Measurements from ENCODE around the gene DEPP1.
A peak's percentile ranks its signal among the peaks of the same experiment; 100 is the strongest.
"Not testable (repeated sequence)": the region's sequence is repeated elsewhere in the genome, so short reads cannot be mapped to it uniquely, and the experiment has no call there.

DEPP1 gene

GRCh38 chr10:44978570-44979280, at the start of gene DEPP1:
Gene DEPP1 (minus strand): TSS chr10:44978809. CDS start chr10:44978030, 779 bp downstream.
- peak; percentile 89 for DNase-seq

DNA sequence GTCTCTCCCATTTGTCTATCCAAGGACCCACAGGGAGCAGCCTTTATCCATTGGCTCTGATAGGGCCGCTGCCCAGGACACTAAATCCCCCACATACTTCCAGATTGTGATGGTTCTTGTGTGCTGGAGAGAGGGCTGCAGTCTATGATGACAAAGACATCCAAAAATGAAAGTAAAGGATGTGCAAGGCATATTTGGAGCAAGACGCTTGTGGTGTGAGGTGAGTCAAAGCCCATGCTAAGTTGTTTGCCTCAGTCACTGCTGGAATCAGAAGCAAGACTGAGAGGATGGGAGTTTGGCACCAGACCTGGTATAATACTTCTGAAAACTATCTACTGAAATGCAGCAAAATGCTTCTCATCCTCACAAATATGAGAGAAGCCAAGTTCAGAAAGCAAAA, 44.8 kb upstream of the DEPP1 start:
- no peak for DNase-seq

DNA sequence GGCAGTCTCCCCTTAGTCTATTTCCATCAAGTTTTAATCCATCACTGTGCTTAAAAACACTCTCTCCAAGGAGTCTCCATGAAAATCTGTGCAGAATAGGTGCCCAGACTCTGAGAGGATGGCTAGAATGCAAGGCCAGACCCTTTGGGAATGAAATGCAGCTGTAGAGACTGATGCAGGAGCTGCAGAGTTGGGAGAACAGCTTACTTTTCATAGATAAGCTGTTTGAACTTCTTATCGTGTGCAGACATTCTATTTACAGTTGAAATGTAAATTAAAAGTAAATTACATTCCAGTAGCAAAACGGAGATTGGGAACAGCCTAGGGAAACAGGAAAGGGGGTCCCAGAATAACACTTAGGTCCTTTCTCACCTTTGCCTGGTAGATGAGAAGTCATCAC, 37.0 kb upstream of the DEPP1 start:
- no peak for DNase-seq

- DNase-seq: not testable (repeated sequence)
These were observed 35.9 kb upstream of the DEPP1 start for GRCh38 chr10:45014557-45014956.

DNA sequence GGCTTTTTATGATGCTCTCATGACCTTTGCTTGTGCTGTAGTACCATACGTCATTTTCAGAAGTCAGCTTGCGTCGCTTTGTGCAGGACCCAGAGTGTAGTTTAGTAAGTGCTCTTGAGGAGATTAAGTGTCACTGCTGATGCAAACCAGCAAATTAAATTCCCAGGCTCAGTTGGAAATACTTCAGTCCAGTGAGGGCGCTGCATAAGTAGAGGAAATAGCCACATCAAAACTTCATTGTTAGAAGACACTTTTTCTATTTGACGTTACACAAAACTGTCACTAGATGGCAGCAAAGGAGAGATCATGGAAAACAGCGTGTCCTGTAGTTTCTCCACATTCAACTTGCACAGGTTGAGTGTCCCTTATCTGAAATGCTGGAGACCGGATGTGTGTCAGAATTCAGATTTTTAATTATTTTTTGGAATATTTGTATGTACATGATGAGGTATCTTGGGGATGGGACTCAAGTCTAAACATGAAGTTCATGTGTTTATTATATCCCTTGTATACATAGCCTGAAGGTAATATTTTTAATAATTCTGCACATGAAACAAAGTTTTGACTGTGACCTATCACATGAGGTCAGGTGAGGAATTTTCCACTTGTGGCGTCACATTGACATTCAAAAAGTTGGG, 30.0 kb upstream of the DEPP1 start:
- peak; percentile 48 for DNase-seq

- DNase-seq: no peak
These were observed 27.8 kb upstream of the DEPP1 start for GRCh38 chr10:45006276-45007030.

DNA sequence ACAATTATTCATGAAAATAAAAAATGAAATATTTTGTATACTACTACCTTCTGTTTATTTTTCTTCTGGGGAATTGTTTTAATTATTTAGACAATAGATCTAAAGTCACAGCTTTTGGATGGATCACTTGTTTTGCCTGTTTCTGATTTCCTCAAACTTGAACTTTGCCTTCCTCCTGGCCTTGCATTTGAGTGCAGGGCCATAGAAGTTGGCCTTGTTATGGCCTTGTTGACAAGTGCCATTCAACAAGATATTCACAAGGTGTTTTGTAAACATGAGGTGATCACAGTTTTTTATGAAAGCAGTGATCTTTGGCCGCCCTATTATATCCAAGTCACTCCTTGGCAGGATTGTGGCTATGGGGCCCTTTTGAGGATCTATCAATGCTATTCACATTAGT, 26.7 kb upstream of the DEPP1 start:
- no peak for DNase-seq

DNA sequence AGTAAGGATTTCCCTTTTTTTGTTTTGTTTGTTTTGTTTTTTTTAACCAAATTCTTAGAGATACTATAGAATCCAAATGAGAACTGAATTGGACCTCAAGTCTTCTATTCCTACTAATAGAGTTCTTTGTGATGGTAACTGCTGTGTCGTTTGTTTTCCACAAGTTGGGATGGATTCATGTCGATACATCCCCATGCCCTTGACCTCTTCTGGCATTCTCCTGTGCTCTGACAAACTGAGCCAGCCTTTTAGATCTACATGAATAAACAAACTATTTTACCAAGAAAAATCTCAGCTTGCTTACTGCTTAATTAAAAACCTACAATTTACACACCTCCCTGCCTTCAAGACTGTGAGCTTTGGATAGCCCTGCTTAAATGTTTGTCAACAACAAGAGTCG, 26.1 kb upstream of the DEPP1 start:
- DNase-seq: no peak

GRCh38 chr10:45003432-45004000, 24.9 kb upstream of the DEPP1 start:
- DNase-seq: no peak

GRCh38 chr10:45001381-45002148, 23.0 kb upstream of the DEPP1 start:
- DNase-seq: peak; percentile 37

GRCh38 chr10:45000752-45001380, 22.3 kb upstream of the DEPP1 start, which contains the start of gene ZNF22:
Gene ZNF22 (plus strand): TSS chr10:45000923. CDS start chr10:45003369, 2,446 bp downstream.
- peak; percentile 51 for DNase-seq

DNA sequence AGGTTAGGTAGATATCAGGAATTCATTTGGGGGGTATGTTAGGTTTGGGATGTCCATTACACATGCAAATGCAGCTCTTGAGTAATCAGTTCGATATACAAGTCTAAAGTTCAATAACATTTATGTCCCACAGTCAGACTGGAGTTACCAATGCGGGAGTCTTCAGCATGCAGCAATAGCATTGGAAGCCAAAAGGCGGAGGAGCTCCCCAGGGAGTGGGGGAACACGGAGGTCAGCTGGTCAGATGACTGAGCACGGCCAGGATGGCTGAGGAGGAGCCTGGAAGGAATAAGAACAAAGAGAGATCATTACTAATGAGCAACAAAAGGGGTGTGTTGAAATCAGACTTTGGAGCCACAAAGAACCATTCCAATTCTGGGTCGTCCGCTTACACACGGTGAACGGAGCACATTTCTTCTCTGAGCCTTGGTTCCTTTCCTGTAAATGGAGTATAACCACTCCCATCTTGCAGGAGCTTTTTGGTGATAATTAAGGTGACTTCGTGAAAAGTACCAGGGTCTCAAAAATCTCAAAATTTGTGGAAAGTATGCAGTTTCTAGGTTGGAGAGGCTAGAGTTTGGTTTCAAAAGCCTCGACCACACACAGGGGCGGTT, 21.6 kb upstream of the DEPP1 start:
- DNase-seq: no peak

DNA sequence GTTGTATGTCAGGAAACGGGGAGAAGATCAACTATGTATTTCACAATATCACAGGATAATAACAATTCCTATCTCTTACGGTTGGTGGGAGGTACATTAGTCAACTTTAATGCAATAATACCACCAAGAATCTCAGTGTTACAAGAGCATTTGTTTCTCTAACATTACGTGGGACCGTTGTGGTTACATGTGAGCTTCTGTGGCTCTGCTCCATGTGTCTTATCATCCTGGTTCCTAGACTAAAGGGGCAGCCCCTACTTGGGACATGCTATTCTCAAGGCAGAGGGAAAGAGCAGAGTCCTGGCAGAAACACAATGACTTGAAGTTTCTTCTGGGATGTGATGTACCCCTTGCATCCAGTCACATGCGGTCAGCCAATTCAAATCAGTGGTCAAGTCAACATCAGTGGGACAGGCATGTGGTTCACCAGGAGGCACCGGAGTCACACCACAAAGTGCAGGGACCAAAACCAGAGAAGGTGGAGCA, 19.6 kb upstream of the DEPP1 start:
- no peak for DNase-seq

DNA sequence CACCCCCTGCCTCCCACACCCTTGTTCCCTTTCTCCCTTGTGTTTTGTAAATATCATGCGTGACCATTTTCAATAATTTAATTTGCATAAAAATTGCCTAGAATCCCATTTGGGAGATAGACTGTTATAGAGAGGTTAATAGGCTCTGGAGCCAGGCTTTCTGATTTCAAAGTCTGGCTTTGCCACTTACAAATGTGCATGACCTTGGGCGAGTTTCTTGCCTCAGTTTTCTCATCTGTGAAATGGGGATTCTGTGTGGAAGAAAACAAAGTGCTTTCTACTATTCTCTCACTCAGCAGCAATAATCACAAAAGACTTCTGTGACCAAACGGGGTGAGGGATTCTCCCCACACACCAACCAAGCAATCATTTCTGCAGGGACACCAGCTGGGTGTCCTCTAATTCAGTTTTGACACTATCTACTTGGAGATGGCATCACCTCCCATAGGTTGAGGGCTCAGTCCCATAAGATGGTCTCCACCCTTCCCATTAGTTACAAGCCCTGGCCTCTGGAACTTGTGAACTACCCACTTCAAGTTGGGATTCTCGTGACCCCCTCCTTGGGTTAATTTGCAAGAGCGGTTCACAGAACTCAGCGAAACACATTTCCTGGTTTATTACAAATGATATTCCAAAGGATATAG, 18.6 kb upstream of the DEPP1 start:
- DNase-seq: no peak

GRCh38 chr10:44995914-44996669, 17.5 kb upstream of the DEPP1 start:
- no peak for DNase-seq

- no peak for DNase-seq
These were observed 16.9 kb upstream of the DEPP1 start for GRCh38 chr10:44995581-44995913.

DNA sequence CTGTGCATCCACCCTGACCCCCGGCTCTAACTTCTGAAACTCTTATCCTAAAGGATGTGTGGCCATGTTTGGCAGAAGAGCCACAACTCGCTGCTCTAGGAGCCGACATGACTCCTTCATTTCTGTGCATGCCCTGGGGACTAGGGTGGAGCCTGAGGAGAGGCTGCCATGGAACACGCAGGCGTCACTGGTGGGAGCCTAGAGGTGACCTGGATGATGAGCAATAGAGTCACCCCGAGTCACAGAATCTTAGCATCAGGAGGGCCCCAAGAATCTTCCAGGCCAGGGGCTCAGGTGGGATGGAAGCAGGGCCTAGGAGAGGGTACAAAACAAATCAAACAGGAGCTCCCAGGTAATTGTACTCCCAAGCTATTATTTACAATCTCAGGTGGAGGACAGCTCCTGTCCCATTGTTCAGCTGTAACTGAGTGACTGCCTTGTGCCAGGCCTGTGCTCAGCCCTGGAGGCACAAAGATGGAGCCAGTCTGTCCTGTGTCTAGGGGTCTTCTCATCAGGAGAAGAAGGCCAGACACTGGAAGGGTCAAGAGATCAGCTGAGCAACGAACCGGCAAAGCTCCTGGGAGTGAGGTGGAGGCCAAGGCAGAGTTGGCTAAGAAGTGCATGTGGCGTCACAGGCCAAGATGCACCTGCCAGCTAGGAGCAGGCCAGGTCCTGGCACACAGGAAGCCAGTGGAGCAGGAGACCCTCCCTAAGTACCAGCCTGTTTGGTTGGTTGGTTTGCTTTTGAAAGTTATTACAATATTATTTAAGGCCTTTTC, 16.3 kb upstream of the DEPP1 start:
- no peak for DNase-seq

- no peak for DNase-seq
These were observed 15.5 kb upstream of the DEPP1 start for GRCh38 chr10:44993922-44994751.
